Neuronal stem cell (in vitro differentiated cells): ENCODE data around the gene ZNF750.

Experiments
- DNase-seq: peaks from one replicate; pipeline ENCODE4 v3.0.0-alpha.2; 2013; ENCODE audit warnings: low spot score
- H2AFZ ChIP-seq: one replicate; pipeline ENCODE4 v1.6.1; 2013; ENCODE audit warnings: mild to moderate bottlenecking, low read length, inconsistent platforms
- H2AK5ac ChIP-seq: 2 replicates; pipeline ENCODE4 v1.6.1; 2013; ENCODE audit warnings: low read depth, mild to moderate bottlenecking, inconsistent platforms, low read length, moderate library complexity, mixed read lengths
- H2BK120ac ChIP-seq: 2 replicates; pipeline ENCODE4 v1.6.1; 2013; ENCODE audit warnings: low read depth, mild to moderate bottlenecking, inconsistent platforms, low read length, moderate library complexity, mixed read lengths
- H2BK12ac ChIP-seq: one replicate; pipeline ENCODE4 v1.6.1; 2013; ENCODE audit warnings: low read length, inconsistent platforms
- H2BK15ac ChIP-seq: 2 replicates; pipeline ENCODE4 v1.6.1; 2013; ENCODE audit warnings: mild to moderate bottlenecking, low read length, inconsistent platforms, mixed read lengths
- H2BK5ac ChIP-seq: one replicate; pipeline ENCODE4 v1.6.1; 2013; ENCODE audit warnings: inconsistent platforms, mild to moderate bottlenecking, low read length, moderate library complexity
- H3K14ac ChIP-seq: one replicate; pipeline ENCODE4 v1.6.1; 2013; ENCODE audit warnings: low read length, inconsistent platforms
- H3K18ac ChIP-seq: 2 replicates; pipeline ENCODE4 v1.6.1; 2013; ENCODE audit warnings: low read length, inconsistent platforms
- H3K23ac ChIP-seq: 2 replicates; pipeline ENCODE4 v1.6.1; 2013; ENCODE audit warnings: low read depth, mild to moderate bottlenecking, mixed read lengths, low read length, inconsistent platforms; ENCODE audit not compliant: poor library complexity
- H3K27ac ChIP-seq: replicated peaks from 3 replicates; pipeline ENCODE4 v1.5.1; 2013; ENCODE audit warnings: low read length, inconsistent platforms
- H3K27me3 ChIP-seq, 3 experiments: 2 replicates each; pipeline ENCODE4 v1.6.1; 2013; ENCODE audit warnings: low read length in 3 of 3, mild to moderate bottlenecking in 2 of 3, inconsistent platforms in 1 of 3, low read depth in 1 of 3, mixed read lengths in 1 of 3, moderate library complexity in 1 of 3; ENCODE audit not compliant: control insufficient read depth in 3 of 3, insufficient read depth in 3 of 3
- H3K36me3 ChIP-seq, 2 donors: replicated peaks in 1 of 2; 2 replicates each; pipeline ENCODE4 v1.6.1; 2013; ENCODE audit warnings: low read length in 2 of 2; ENCODE audit not compliant: control insufficient read depth in 2 of 2, insufficient read depth in 2 of 2
- H3K4ac ChIP-seq: 2 replicates; pipeline ENCODE4 v1.6.1; 2013; ENCODE audit warnings: inconsistent platforms, mild to moderate bottlenecking, low read length, moderate library complexity
- H3K4me1 ChIP-seq, 2 donors: 1 replicate in 1 of 2; 2 replicates in 1 of 2; pipeline ENCODE4 v1.6.1; 2013; ENCODE audit warnings: low read length in 2 of 2, low read depth in 1 of 2; ENCODE audit not compliant: control insufficient read depth in 2 of 2, insufficient read depth in 1 of 2
- H3K4me2 ChIP-seq: one replicate; pipeline ENCODE4 v1.6.1; 2013; ENCODE audit warnings: mild to moderate bottlenecking, low read length, inconsistent platforms; ENCODE audit not compliant: insufficient read depth, poor library complexity, severe bottlenecking
- H3K4me3 ChIP-seq, 2 donors: 2 replicates each; pipeline ENCODE4 v1.5.1; 2013; ENCODE audit warnings: low read length in 2 of 2, mild to moderate bottlenecking in 2 of 2, inconsistent platforms in 1 of 2, moderate library complexity in 1 of 2
- H3K79me1 ChIP-seq: one replicate; pipeline ENCODE4 v1.6.1; 2013; ENCODE audit warnings: low read depth, mild to moderate bottlenecking, inconsistent platforms, low read length, moderate library complexity
- H3K9ac ChIP-seq: one replicate; pipeline ENCODE4 v1.6.1; 2013; ENCODE audit warnings: mild to moderate bottlenecking, low read depth, low read length, inconsistent platforms; ENCODE audit not compliant: poor library complexity
- H3K9me3 ChIP-seq, 2 donors: replicated peaks in 1 of 2; 2 replicates each; pipeline versions ENCODE3 to v1.6.1; 2013; ENCODE audit warnings: low read length in 2 of 2, mild to moderate bottlenecking in 2 of 2, inconsistent platforms in 1 of 2, low read depth in 1 of 2, mixed read lengths in 1 of 2, moderate library complexity in 1 of 2; ENCODE audit not compliant: control insufficient read depth in 2 of 2, insufficient read depth in 1 of 2
- H4K8ac ChIP-seq: one replicate; pipeline ENCODE4 v1.6.1; 2013; ENCODE audit warnings: low read depth, mild to moderate bottlenecking, inconsistent platforms, low read length, moderate library complexity
- H4K91ac ChIP-seq: one replicate; pipeline ENCODE4 v1.6.1; 2013; ENCODE audit warnings: low read length, low read depth, mild to moderate bottlenecking, inconsistent platforms; ENCODE audit not compliant: poor library complexity
- WGBS, 2 donors: extraction: QIAGEN DNeasy Blood & Tissue Kit; methylation state at CpG; one replicate each; pipeline ENCODE4 v1.1.7; 2013; ENCODE audit warnings: missing lambda C conversion rate in 2 of 2, mixed read lengths in 1 of 2; ENCODE audit not compliant: insufficient read length in 2 of 2, insufficient replicate concordance in 1 of 2; ENCODE audit errors: extremely low coverage in 2 of 2; 5-methylcytosine and 5-hydroxymethylcytosine counted together

The ZNF750 gene

DNA sequence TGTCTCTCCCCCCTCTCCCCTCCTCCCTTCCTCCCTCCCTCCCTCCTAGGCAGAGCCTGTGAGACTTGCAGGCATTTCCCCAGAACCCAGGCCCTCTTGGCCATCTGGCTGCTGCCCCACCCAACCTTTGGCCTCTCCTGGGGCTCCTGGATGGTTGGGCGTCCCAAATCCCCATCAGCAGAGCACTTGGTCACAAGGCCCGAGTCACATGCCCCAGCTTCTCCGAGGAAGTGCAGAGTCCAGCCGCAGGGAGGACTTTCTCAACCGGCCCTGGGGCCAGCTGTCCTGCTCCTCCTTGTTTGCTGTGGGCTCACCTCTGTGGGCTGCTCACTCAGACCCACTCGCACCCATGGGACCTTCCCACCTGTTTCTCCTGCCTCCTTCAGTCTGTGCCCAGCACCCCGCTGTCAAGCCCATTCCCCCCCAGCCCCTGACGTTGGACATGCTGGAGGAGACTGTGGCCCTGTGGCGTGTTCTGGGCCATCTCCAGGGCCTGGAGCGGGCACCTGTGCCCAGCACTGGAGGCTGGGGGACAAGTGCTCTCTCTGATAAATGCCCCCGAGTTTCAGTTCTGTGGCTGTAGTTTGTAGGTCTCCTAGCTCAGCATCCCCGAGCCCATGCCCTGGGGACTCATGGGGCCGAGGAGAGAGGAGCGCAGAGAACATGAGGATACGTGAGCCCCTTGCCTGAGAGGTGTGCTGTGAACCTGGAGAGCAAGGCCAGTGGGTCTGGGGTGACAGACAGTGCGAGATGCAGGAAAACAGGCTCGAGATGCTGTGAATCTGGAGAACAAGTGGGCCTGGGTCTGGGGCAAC, 42.3 kb upstream of the ZNF750 start:
- H3K4ac ChIP-seq = no peak overlapping the region
- no CpG with 5 or more reads among the region's 17 CpGs for WGBS, 2 donors
- H3K27ac ChIP-seq = no peak overlapping the region
- H3K4me1 ChIP-seq = peaks cover 5 to 12% of the 10 kb centered on the region in 2 donors
- peak overlapping the region; percentile 64 for H3K9ac ChIP-seq
- H3K79me1 ChIP-seq = peaks cover 19% of the 10 kb centered on the region
- H2BK12ac ChIP-seq = peak overlapping the region; percentile 7
- H4K91ac ChIP-seq = no peak overlapping the region
- no peaks in the 10 kb centered on the region for H3K27me3 ChIP-seq
- no peak overlapping the region for H2BK120ac ChIP-seq
- H3K36me3 ChIP-seq = peaks cover 7 to 35% of the 10 kb centered on the region in 2 donors
- H4K8ac ChIP-seq = no peak overlapping the region
- DNase-seq = no peak
- H2BK15ac ChIP-seq = no peak overlapping the region
- H3K4me2 ChIP-seq = no peak overlapping the region
- peak overlapping the region; percentile 88 for H2BK5ac ChIP-seq
- peak overlapping the region; percentile 54 for H3K18ac ChIP-seq
- peaks cover 0 to 4% of the 10 kb centered on the region in 2 donors for H3K9me3 ChIP-seq
- no peak overlapping the region for H3K4me3 ChIP-seq
- peak overlapping the region; percentile 18 for H2AK5ac ChIP-seq
- peak overlapping the region; percentile 63 for H3K14ac ChIP-seq
- H2AFZ ChIP-seq = no peak overlapping the region
- no peak overlapping the region for H3K23ac ChIP-seq

DNA sequence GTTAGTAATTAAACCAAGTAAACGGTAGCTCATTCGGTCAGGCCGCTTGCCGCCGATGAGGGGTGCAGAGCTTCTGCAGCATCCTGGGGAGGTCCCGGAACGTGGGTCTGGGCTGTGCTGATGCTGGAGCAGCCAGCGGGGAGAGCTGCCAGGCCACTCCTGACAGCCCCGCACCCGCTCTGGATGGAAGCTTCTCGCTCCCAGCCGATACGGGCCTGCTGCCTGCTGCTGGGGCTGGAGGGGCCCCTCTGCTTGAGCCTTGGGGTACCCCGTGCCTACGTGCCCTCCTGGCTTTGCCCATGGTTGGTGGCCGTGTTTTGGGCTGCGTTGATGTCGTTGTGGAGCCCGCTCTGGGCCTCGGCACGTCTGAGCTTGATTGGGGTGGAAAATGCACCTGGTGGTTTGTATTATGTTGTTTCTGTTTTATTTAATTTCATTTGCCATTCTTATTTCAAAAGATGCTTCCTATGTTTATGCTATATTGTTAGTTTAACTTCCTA, 41.6 kb upstream of the ZNF750 start:
- Histone ChIP-seq H3K14ac (no peak overlapping the region), H4K91ac (no peak overlapping the region), H3K36me3 (peaks cover 7 to 31% of the 10 kb centered on the region in 2 donors), H3K4me1 (peaks cover 6 to 14% of the 10 kb centered on the region in 2 donors), H2BK5ac (no peak overlapping the region), H2AFZ (no peak overlapping the region), H3K79me1 (peaks cover 19% of the 10 kb centered on the region), H3K4me3 (no peak overlapping the region), H3K27ac (no peak overlapping the region), H3K27me3 (no peaks in the 10 kb centered on the region), H2AK5ac (no peak overlapping the region), H4K8ac (no peak overlapping the region), H3K9me3 (peaks cover 0 to 4% of the 10 kb centered on the region in 2 donors), H2BK12ac (no peak overlapping the region), H3K23ac (peak overlapping the region; percentile 93), H2BK15ac (no peak overlapping the region), H3K9ac (peak overlapping the region; percentile 66), H2BK120ac (no peak overlapping the region), H3K4me2 (no peak overlapping the region), H3K18ac (peak overlapping the region; percentile 80), H3K4ac (no peak overlapping the region)
- no CpG with 5 or more reads among the region's 21 CpGs for WGBS, 2 donors
- no peak for DNase-seq

DNA sequence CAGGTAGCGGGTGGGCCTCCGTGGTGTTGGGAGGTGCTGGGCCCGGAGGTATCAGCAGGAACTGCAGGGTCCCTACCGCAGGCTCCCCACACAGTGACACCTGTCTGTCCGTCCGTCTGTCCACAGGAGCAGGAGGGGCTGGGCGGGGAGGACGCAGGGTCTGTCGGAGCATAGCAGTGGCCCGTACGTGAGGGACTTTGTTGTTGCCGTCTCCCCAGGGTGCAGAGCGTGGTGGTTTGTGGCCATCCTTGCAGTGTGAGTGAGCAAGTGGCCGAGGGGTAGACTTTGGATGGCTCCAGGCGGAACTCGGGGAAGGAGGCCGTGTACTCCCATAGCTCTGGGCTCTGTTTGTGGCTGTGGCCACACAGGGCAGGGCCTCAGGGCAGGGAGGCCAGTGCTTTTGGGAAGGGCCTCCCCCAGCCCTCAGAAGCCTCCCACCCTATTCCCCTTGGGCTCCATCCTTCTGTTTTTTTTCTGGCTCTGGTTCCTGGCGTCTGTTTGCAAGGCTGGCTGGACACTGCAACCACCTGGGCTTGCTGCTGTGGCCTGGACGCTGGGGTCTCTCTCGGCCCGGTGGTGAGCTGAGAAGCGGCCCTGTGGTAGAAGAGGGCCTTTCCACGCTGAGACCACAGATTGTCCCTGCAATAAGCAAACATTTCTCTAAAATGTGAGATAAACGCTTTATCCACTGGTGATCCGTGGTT, 41.0 kb upstream of the ZNF750 start:
- Histone ChIP-seq H4K8ac (no peak overlapping the region), H3K18ac (peak overlapping the region; percentile 59)

DNA sequence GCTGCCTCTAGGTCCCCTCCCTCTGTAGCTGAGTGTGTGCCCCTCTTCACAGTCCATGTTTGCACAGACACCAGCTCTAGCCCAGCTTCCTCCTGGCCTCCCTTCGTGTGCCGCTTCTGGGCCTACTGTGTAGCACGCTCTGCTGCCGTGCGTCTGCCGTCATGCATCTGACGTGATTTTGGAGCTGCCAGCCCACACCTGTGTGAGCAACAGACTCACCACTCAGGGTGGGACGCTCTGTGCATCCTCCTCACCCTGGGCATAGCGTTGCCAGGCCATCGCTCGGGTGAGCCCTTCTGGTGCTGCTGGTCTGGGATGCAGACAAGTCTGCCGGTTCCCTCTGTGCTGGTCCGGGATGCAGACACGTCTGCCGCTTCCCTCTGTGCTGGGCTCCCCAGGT, 39.4 kb upstream of the ZNF750 start:
- DNase-seq = no peak
- no peak overlapping the region for H3K14ac ChIP-seq
- H3K4ac ChIP-seq = no peak overlapping the region
- H3K4me1 ChIP-seq = peaks cover 10 to 13% of the 10 kb centered on the region in 2 donors
- H3K36me3 ChIP-seq = peaks cover 4 to 32% of the 10 kb centered on the region in 2 donors
- no peak overlapping the region for H4K8ac ChIP-seq
- no peak overlapping the region for H2BK120ac ChIP-seq
- H3K18ac ChIP-seq = no peak overlapping the region
- H3K9me3 ChIP-seq = peaks cover 0 to 4% of the 10 kb centered on the region in 2 donors
- H3K4me3 ChIP-seq = peak overlapping the region in 1 of 2 donors; percentile 9
- no CpG with 5 or more reads among the region's 15 CpGs for WGBS, 2 donors
- H2AK5ac ChIP-seq = no peak overlapping the region
- no peak overlapping the region for H4K91ac ChIP-seq
- H2BK5ac ChIP-seq = no peak overlapping the region
- no peak overlapping the region for H3K27ac ChIP-seq
- H3K27me3 ChIP-seq = no peaks in the 10 kb centered on the region
- no peak overlapping the region for H2AFZ ChIP-seq
- H3K79me1 ChIP-seq = peaks cover 19% of the 10 kb centered on the region
- H3K4me2 ChIP-seq = no peak overlapping the region
- H2BK15ac ChIP-seq = no peak overlapping the region
- peak overlapping the region; percentile 68 for H3K9ac ChIP-seq
- H2BK12ac ChIP-seq = no peak overlapping the region
- peak overlapping the region; percentile 16 for H3K23ac ChIP-seq

More for the DNA sequence above, 41.0 kb upstream of the ZNF750 start:
- peaks cover 5 to 13% of the 10 kb centered on the region in 2 donors for H3K4me1 ChIP-seq
- no CpG with 5 or more reads among the region's 25 CpGs for WGBS, 2 donors
- H2AK5ac ChIP-seq = peak overlapping the region; percentile 72
- no peak overlapping the region for H3K27ac ChIP-seq
- H3K9ac ChIP-seq = peak overlapping the region; percentile 30
- peak overlapping the region; percentile 7 for H2BK12ac ChIP-seq
- no peak overlapping the region for H4K91ac ChIP-seq
- peak overlapping the region; percentile 25 for H3K23ac ChIP-seq
- no peaks in the 10 kb centered on the region for H3K27me3 ChIP-seq
- H3K14ac ChIP-seq = peak overlapping the region; percentile 79
- H3K79me1 ChIP-seq = peaks cover 19% of the 10 kb centered on the region
- no peak overlapping the region for H3K4me2 ChIP-seq
- no peak overlapping the region for H3K4ac ChIP-seq
- H2BK120ac ChIP-seq = no peak overlapping the region
- no peak overlapping the region for H2BK5ac ChIP-seq
- peaks cover 0 to 4% of the 10 kb centered on the region in 2 donors for H3K9me3 ChIP-seq
- no peak overlapping the region for H3K4me3 ChIP-seq
- H2AFZ ChIP-seq = no peak overlapping the region
- H2BK15ac ChIP-seq = no peak overlapping the region
- DNase-seq = no peak
- peaks cover 4 to 31% of the 10 kb centered on the region in 2 donors for H3K36me3 ChIP-seq
